ENCODE results near the gene FBXO2. TPM values are rescaled to one million over a fixed set of nuclear protein-coding genes. Genes with fewer than 3 reads are reported as not detected.

The FBXO2 gene
- total and polyA plus RNA-seq, 10 of the 15 experiments (the other 5 are each of a cell fraction or from before 2014, with no cell fraction given): 0.06 to 0.41 (median 0.18) TPM; not detected in 4

DNA sequence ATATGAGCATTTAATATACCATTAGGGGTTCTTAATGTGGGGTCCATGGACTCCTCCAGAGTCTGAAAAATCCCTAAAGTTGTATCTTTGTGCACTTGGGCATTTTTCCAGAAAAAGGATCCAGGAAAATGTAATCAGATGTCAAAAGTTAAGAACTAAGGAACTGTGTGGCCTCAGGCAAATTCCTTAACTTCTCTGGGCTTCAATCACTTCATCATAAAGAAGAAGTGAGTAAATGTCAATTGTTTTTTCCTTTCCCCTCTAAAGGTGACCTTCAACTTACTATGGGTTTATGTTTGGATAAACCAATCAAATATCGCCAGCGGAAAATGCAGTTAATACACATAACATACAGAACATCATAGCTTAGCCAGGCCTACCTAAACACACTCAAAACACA lies 24.2 kb upstream of the FBXO2 start:
- no peak for TF ChIP-seq TBL1XR1 (IDR thresholded peaks at IDR 0.05; ENCODE audit: low read depth, low read length)
- TF ChIP-seq MYC (IDR thresholded peaks at IDR 0.05; ENCODE audit: insufficient read depth, insufficient read length, insufficient replicate concordance, low read length, severe bottlenecking): no peak
- TF ChIP-seq PAX5 (IDR thresholded peaks at IDR 0.05; ENCODE audit: borderline replicate concordance, low read depth, low read length): no peak
- TF ChIP-seq, protein P1, sequence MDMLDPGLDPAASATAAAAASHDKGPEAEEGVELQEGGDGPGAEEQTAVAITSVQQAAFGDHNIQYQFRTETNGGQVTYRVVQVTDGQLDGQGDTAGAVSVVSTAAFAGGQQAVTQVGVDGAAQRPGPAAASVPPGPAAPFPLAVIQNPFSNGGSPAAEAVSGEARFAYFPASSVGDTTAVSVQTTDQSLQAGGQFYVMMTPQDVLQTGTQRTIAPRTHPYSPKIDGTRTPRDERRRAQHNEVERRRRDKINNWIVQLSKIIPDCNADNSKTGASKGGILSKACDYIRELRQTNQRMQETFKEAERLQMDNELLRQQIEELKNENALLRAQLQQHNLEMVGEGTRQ (IDR thresholded peaks at IDR 0.05; ENCODE audit: borderline replicate concordance, low read depth, low read length): no peak
- TF ChIP-seq, protein P2, sequence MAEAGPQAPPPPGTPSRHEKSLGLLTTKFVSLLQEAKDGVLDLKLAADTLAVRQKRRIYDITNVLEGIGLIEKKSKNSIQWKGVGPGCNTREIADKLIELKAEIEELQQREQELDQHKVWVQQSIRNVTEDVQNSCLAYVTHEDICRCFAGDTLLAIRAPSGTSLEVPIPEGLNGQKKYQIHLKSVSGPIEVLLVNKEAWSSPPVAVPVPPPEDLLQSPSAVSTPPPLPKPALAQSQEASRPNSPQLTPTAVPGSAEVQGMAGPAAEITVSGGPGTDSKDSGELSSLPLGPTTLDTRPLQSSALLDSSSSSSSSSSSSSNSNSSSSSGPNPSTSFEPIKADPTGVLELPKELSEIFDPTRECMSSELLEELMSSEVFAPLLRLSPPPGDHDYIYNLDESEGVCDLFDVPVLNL (IDR thresholded peaks at IDR 0.05; ENCODE audit: low read depth, low read length): no peak
- no peak for TF ChIP-seq RUNX3 (IDR thresholded peaks at IDR 0.05; ENCODE audit: low read length)
- no peak for TF ChIP-seq NFIC (IDR thresholded peaks at IDR 0.05; ENCODE audit: low read depth, low read length)
- TF ChIP-seq RELA (IDR thresholded peaks at IDR 0.05; ENCODE audit: borderline replicate concordance, partially characterized antibody): no peak
- no peak for TF ChIP-seq ZNF217 (IDR thresholded peaks at IDR 0.05)
- no peak for TF ChIP-seq CHD4 (IDR thresholded peaks at IDR 0.05)
- in situ Hi-C loops (cut with MboI): no loop called here
- H3K27ac ChIP-seq (ENCODE audit: control insufficient read depth, insufficient read depth): no peak overlapping the region
- ATAC-seq (no peak), FAIRE-seq (no peak), DNase-seq (ENCODE audit: low read depth, low spot score) (no peak)
- H4K20me1 ChIP-seq (ENCODE audit: control insufficient read depth, insufficient read depth): no peaks in the 10 kb centered on the region
- no peak overlapping the region for H3K4me3 ChIP-seq
- H3K4me1 ChIP-seq (ENCODE audit: control insufficient read depth, insufficient read depth, low read length): no peaks in the 10 kb centered on the region
- POLR2A ChIA-PET: no interaction called here
- H3K4me2 ChIP-seq (ENCODE audit: control insufficient read depth, insufficient read depth): no peak overlapping the region
- H3K79me2 ChIP-seq (ENCODE audit: control insufficient read depth, insufficient read depth, low read length): peaks cover 2% of the 10 kb centered on the region
- 96% methylated on average over 2 of the region's 2 CpGs for WGBS (ENCODE audit: insufficient coverage, insufficient replicate concordance, low lambda C conversion rate, missing lambda C conversion rate)
- no peaks in the 10 kb centered on the region for H3K27me3 ChIP-seq (replicated peaks in 1 of 2; ENCODE audit: control insufficient read depth in 2 of 2, insufficient read depth in 2 of 2, low read length in 1 of 2)
- BruUV-seq (replicated peaks): TSS peak; percentile 60
- H2AFZ ChIP-seq (ENCODE audit: control insufficient read depth, low read depth, low read length): no peak overlapping the region
- H3K9ac ChIP-seq (ENCODE audit: control insufficient read depth, insufficient read depth, low read length): no peak overlapping the region
- peaks cover 0 to 10% of the 10 kb centered on the region in 2 experiments; a peak in 3 of 4 replicates for H3K36me3 ChIP-seq (ENCODE audit: control insufficient read depth in 2 of 2, insufficient read depth in 2 of 2, low read length in 1 of 2)
- RAD21 ChIA-PET (ENCODE audit: unreplicated experiment): interaction anchor here (1.2 kb wide), 1 partner anchor 58 kb away, joined by 4 read pairs; no protein-coding TSS in a partner anchor
- CTCF ChIA-PET: interaction anchor here (2.7 kb wide), 1 partner anchor 14 kb away, joined by 9 read pairs; the partner anchor contains the start of gene FBXO6
- H3K9me3 ChIP-seq (replicated peaks; ENCODE audit: control insufficient read depth, insufficient read depth, low read length): no peaks in the 10 kb centered on the region
- intact Hi-C loops (cut with micrococcal nuclease; ENCODE audit: unreplicated experiment): no loop called here
- SMC1A ChIA-PET (ENCODE audit: uncharacterized antibody, unreplicated experiment): interaction anchor here (1.2 kb wide), 1 partner anchor 15 kb away, joined by 4 read pairs; the partner anchor contains the start of gene FBXO6

All from GM12878 (cell line).